Measurements from ENCODE around the gene MYL12B. TPM values are rescaled to one million over a fixed set of nuclear protein-coding genes. Genes with fewer than 3 reads are reported as not detected.
"Not testable (repeated sequence)": the region's sequence is repeated elsewhere in the genome, so short reads cannot be mapped to it uniquely, and the experiment has no call there.

MYL12B gene
- total RNA-seq, 5 donors from 2014 or later (not counting 1 experiment from before 2014, with no cell fraction given): 159 to 241 (median 206) TPM

DNA sequence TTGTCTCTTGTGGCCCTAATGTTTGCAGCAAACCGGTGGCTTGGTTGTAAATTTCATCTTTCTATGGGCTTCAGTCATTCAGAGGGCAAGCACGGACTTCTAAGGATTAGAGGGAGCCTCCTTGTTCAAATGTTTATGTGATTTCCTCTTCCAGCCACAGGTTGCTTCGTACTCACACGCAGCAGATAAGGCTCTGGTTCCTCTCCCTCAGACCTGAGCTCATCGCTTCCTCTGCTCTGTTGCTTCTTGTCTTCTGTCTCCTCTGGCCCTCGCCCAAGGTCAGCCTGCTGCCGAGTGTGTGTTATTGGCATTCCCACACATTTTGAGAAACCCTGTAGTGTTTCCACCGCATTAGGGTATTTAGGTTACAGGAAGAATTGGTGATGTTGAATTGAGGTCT, 44.0 kb downstream of the MYL12B start:
- Histone ChIP-seq H3K27ac (ENCODE audit: low read length) (peak overlapping the region; percentile 30), H3K4me1 (ENCODE audit: control insufficient read depth in 1 of 2, extremely low read depth in 1 of 2, insufficient read depth in 2 of 2, low read length in 2 of 2) (no peaks in the 10 kb centered on the region), H3K27me3 (replicated peaks in 1 of 2; ENCODE audit: control insufficient read depth in 2 of 2, extremely low read depth in 1 of 2, insufficient read depth in 2 of 2, low read length in 1 of 2) (no peaks in the 10 kb centered on the region), H3K36me3 (ENCODE audit: control insufficient read depth in 2 of 2, extremely low read depth in 1 of 2, insufficient read depth in 1 of 2, low read length in 1 of 2) (no peaks in the 10 kb centered on the region), H3K9me3 (no peaks in the 10 kb centered on the region), H3K4me3 (ENCODE audit: control insufficient read depth in 1 of 2, extremely low read depth in 1 of 2, low read length in 1 of 2) (no peak overlapping the region)
- peak in 1 of 35 experiments; percentile 16 for DNase-seq
- POLR2A ChIA-PET: no interaction called here
- Mint-ChIP-seq H3K4me3 (no peak overlapping the region), H3K36me3 (no peaks in the 10 kb centered on the region), H3K9me3 (no peaks in the 10 kb centered on the region), H3K27me3 (peaks cover 8 to 20% of the 10 kb centered on the region in 2 donors), H3K4me1 (peaks cover 0 to 15% (median 13%) of the 10 kb centered on the region in 3 donors), H3K27ac (peak overlapping the region; percentile 76 to 77)
- WGBS (ENCODE audit: insufficient coverage): 67% methylated on average over 6 of the region's 8 CpGs
- no peak for ATAC-seq (replicated peaks in 1 of 4)
- CTCF ChIA-PET: interaction anchor here (0.6 to 1.0 kb wide), 2 partner anchors 17 to 71 kb away, joined by 3 to 7 read pairs; no protein-coding TSS in a partner anchor

DNA sequence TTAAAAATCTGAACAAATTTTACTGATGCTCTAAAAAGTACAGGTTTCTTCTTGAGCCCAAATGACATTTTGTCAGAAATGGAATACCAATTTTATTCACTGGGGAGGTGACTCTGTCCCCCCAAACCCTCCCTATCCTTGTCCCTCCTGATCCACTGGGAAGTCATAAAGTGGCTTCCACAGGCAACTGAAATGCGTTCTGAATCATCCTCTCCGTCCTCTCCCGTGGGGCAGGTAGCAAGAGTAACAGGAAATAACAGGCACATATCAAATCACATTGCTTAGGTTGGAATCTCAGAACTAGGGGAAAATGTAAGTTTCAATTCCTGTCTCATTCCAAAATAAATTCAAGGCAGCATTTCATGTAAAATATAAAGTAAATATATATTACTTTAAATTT, 44.5 kb downstream of the MYL12B start:
- Histone ChIP-seq H3K36me3 (ENCODE audit: control insufficient read depth in 2 of 2, extremely low read depth in 1 of 2, insufficient read depth in 1 of 2, low read length in 1 of 2) (no peaks in the 10 kb centered on the region), H3K9me3 (no peaks in the 10 kb centered on the region), H3K27ac (ENCODE audit: low read length) (peak overlapping the region; percentile 30), H3K27me3 (replicated peaks in 1 of 2; ENCODE audit: control insufficient read depth in 2 of 2, extremely low read depth in 1 of 2, insufficient read depth in 2 of 2, low read length in 1 of 2) (no peaks in the 10 kb centered on the region), H3K4me3 (ENCODE audit: control insufficient read depth in 1 of 2, extremely low read depth in 1 of 2, low read length in 1 of 2) (no peak overlapping the region), H3K4me1 (ENCODE audit: control insufficient read depth in 1 of 2, extremely low read depth in 1 of 2, insufficient read depth in 2 of 2, low read length in 2 of 2) (no peaks in the 10 kb centered on the region)
- Mint-ChIP-seq H3K27me3 (peaks cover 5 to 16% of the 10 kb centered on the region in 2 donors), H3K27ac (peak overlapping the region in 1 of 2 donors; percentile 77), H3K36me3 (no peaks in the 10 kb centered on the region), H3K9me3 (no peaks in the 10 kb centered on the region), H3K4me1 (peaks cover 0 to 15% (median 13%) of the 10 kb centered on the region in 3 donors), H3K4me3 (no peak overlapping the region)
- ATAC-seq (replicated peaks in 1 of 4) (no peak), DNase-seq (no peak)
- ChIA-PET CTCF (interaction anchor here (0.6 to 1.0 kb wide), 2 partner anchors 17 to 72 kb away, joined by 3 to 7 read pairs; no protein-coding TSS in a partner anchor), POLR2A (no interaction called here)
- WGBS (ENCODE audit: insufficient coverage): no CpG with 5 or more reads among the region's 3 CpGs

GRCh38 chr18:3313685-3314084, 51.8 kb downstream of the MYL12B start:
- H3K36me3 ChIP-seq (ENCODE audit: control insufficient read depth in 2 of 2, extremely low read depth in 1 of 2, insufficient read depth in 1 of 2, low read length in 1 of 2): no peaks in the 10 kb centered on the region
- H3K4me3 Mint-ChIP-seq: no peak overlapping the region
- no peak for ATAC-seq (replicated peaks in 1 of 4)
- 65% methylated on average over 4 of the region's 4 CpGs for WGBS (ENCODE audit: insufficient coverage)
- H3K27me3 ChIP-seq (replicated peaks in 1 of 2; ENCODE audit: control insufficient read depth in 2 of 2, extremely low read depth in 1 of 2, insufficient read depth in 2 of 2, low read length in 1 of 2): no peaks in the 10 kb centered on the region
- no peak overlapping the region for H3K27ac ChIP-seq (ENCODE audit: low read length)
- no peak overlapping the region for H3K27ac Mint-ChIP-seq
- POLR2A ChIA-PET: no interaction called here
- no peak overlapping the region for H3K4me3 ChIP-seq (ENCODE audit: control insufficient read depth in 1 of 2, extremely low read depth in 1 of 2, low read length in 1 of 2)
- DNase-seq: no peak
- H3K27me3 Mint-ChIP-seq: no peaks in the 10 kb centered on the region
- no peaks in the 10 kb centered on the region for H3K4me1 ChIP-seq (ENCODE audit: control insufficient read depth in 1 of 2, extremely low read depth in 1 of 2, insufficient read depth in 2 of 2, low read length in 2 of 2)
- H3K36me3 Mint-ChIP-seq: no peaks in the 10 kb centered on the region
- CTCF ChIA-PET: interaction anchor here in 1 of 2 donors (1.0 to 1.4 kb wide), 2 partner anchors 9 to 15 kb away, joined by 3 to 9 read pairs; no protein-coding TSS in a partner anchor
- H3K9me3 Mint-ChIP-seq: peaks cover 0 to 3% (median 0%) of the 10 kb centered on the region in 3 donors
- H3K4me1 Mint-ChIP-seq: no peaks in the 10 kb centered on the region
- H3K9me3 ChIP-seq: no peaks in the 10 kb centered on the region

GRCh38 chr18:3315344-3315743, 53.4 kb downstream of the MYL12B start:
- POLR2A ChIA-PET; ATAC-seq (replicated peaks in 1 of 4): not testable (repeated sequence)

DNA sequence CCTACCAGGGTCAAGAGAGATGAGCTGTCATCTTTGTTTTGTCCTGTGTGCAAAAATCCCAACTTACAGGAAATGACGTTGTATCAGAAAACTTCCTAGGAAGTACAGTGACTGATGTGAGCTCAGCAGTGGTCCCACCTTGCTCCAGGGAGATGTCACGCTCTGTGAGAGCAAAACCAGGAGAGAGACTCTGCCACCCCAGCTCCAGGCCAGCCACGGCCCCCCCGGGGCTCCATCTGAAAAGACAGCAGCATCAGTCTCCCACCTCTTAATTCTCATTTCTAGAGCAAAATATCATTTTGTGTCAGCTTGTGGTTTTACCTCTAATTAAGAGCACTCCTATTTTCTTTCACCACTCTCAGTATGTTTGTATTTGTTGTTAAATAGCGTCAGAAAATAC, 57.5 kb downstream of the MYL12B start:
- H3K27me3 Mint-ChIP-seq: peaks cover 2 to 4% of the 10 kb centered on the region in 2 donors
- H3K9me3 Mint-ChIP-seq: peaks cover 0 to 3% (median 0%) of the 10 kb centered on the region in 3 donors
- H3K4me1 Mint-ChIP-seq: peaks cover 0 to 4% (median 0%) of the 10 kb centered on the region in 3 donors
- POLR2A ChIA-PET: no interaction called here
- no peak overlapping the region for H3K27ac Mint-ChIP-seq
- Histone ChIP-seq H3K4me1 (ENCODE audit: control insufficient read depth in 1 of 2, extremely low read depth in 1 of 2, insufficient read depth in 2 of 2, low read length in 2 of 2) (no peaks in the 10 kb centered on the region), H3K27me3 (replicated peaks in 1 of 2; ENCODE audit: control insufficient read depth in 2 of 2, extremely low read depth in 1 of 2, insufficient read depth in 2 of 2, low read length in 1 of 2) (no peaks in the 10 kb centered on the region), H3K4me3 (ENCODE audit: control insufficient read depth in 1 of 2, extremely low read depth in 1 of 2, low read length in 1 of 2) (no peak overlapping the region), H3K9me3 (no peaks in the 10 kb centered on the region), H3K36me3 (ENCODE audit: control insufficient read depth in 2 of 2, extremely low read depth in 1 of 2, insufficient read depth in 1 of 2, low read length in 1 of 2) (no peaks in the 10 kb centered on the region), H3K27ac (ENCODE audit: low read length) (no peak overlapping the region)
- H3K4me3 Mint-ChIP-seq: no peak overlapping the region
- ATAC-seq (replicated peaks in 1 of 4) (no peak), DNase-seq (no peak)
- 44% methylated on average over 3 of the region's 5 CpGs for WGBS (ENCODE audit: insufficient coverage)
- CTCF ChIA-PET: interaction anchor here in 1 of 2 donors (1.1 kb wide), 1 partner anchor 22 kb away, joined by 3 read pairs; no protein-coding TSS in a partner anchor
- H3K36me3 Mint-ChIP-seq: no peaks in the 10 kb centered on the region

More at GRCh38 chr18:3315344-3315743, 53.4 kb downstream of the MYL12B start:
- H3K27me3 ChIP-seq (replicated peaks in 1 of 2; ENCODE audit: control insufficient read depth in 2 of 2, extremely low read depth in 1 of 2, insufficient read depth in 2 of 2, low read length in 1 of 2); H3K36me3 ChIP-seq (ENCODE audit: control insufficient read depth in 2 of 2, extremely low read depth in 1 of 2, insufficient read depth in 1 of 2, low read length in 1 of 2); H3K27me3 Mint-ChIP-seq; H3K27ac ChIP-seq (ENCODE audit: low read length); H3K4me3 ChIP-seq (ENCODE audit: control insufficient read depth in 1 of 2, extremely low read depth in 1 of 2, low read length in 1 of 2); H3K27ac Mint-ChIP-seq; DNase-seq; CTCF ChIA-PET; H3K4me1 Mint-ChIP-seq; H3K4me1 ChIP-seq (ENCODE audit: control insufficient read depth in 1 of 2, extremely low read depth in 1 of 2, insufficient read depth in 2 of 2, low read length in 2 of 2); H3K36me3 Mint-ChIP-seq; H3K9me3 ChIP-seq; H3K4me3 Mint-ChIP-seq; H3K9me3 Mint-ChIP-seq: not testable (repeated sequence)
- no CpG with 5 or more reads among the region's 1 CpG for WGBS (ENCODE audit: insufficient coverage)

DNA sequence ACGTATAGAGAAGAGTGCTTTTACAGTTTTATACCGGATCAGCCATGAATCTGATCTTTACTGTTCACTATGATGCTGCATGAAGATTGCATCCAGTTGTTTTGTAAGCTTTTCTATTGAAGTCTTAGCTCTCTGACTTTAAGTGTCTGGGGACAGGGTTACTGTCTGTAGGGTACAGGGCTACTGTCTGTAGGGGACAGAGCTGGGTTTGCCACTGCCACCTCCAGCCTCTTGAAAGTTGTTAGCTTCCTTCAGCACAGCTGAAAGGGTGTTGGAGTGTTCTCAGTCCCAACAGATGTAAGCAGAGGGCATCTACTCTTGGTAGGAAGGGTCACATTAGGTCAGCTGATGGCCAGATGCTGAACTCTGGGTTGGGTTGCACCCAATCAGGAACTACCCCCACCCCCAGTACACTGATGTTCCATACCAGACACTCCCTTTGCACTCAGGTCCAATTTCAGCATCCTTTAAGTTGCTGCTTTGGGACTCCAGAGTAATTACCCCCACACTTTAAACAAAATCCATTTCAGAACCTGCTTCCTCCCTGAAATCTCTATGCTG, 58.0 kb downstream of the MYL12B start:
- CTCF ChIA-PET: interaction anchor here in 1 of 2 donors (1.1 to 1.3 kb wide), 2 partner anchors 23 to 137 kb away, joined by 3 read pairs; no protein-coding TSS in a partner anchor
- Histone ChIP-seq H3K4me1 (ENCODE audit: control insufficient read depth in 1 of 2, extremely low read depth in 1 of 2, insufficient read depth in 2 of 2, low read length in 2 of 2) (no peaks in the 10 kb centered on the region), H3K36me3 (ENCODE audit: control insufficient read depth in 2 of 2, extremely low read depth in 1 of 2, insufficient read depth in 1 of 2, low read length in 1 of 2) (no peaks in the 10 kb centered on the region), H3K27ac (ENCODE audit: low read length) (no peak overlapping the region), H3K4me3 (ENCODE audit: control insufficient read depth in 1 of 2, extremely low read depth in 1 of 2, low read length in 1 of 2) (no peak overlapping the region), H3K27me3 (replicated peaks in 1 of 2; ENCODE audit: control insufficient read depth in 2 of 2, extremely low read depth in 1 of 2, insufficient read depth in 2 of 2, low read length in 1 of 2) (no peaks in the 10 kb centered on the region), H3K9me3 (no peaks in the 10 kb centered on the region)
- Mint-ChIP-seq H3K27me3 (peaks cover 2 to 4% of the 10 kb centered on the region in 2 donors), H3K9me3 (peaks cover 0 to 3% (median 0%) of the 10 kb centered on the region in 3 donors), H3K27ac (no peak overlapping the region), H3K4me1 (peaks cover 0 to 4% (median 0%) of the 10 kb centered on the region in 3 donors), H3K36me3 (no peaks in the 10 kb centered on the region), H3K4me3 (no peak overlapping the region)
- no peak for ATAC-seq (replicated peaks in 1 of 4)
- 76% methylated on average over 2 of the region's 2 CpGs for WGBS (ENCODE audit: insufficient coverage)
- DNase-seq: no peak
- POLR2A ChIA-PET: no interaction called here

Data from T-cell (primary cell).